IPS DF 4.7 (cell line): Measurements from ENCODE around the gene LITAFD.
A peak's percentile ranks its signal among the peaks of the same experiment; 100 is the strongest.
"Not testable (repeated sequence)": the region's sequence is repeated elsewhere in the genome, so short reads cannot be mapped to it uniquely, and the experiment has no call there.

Experiments used
- DNase-seq: peaks from one replicate; pipeline ENCODE4 v3.0.0-alpha.2; 2013; ENCODE audit warnings: low spot score; ENCODE audit errors: extremely low read depth

The LITAFD gene

DNA sequence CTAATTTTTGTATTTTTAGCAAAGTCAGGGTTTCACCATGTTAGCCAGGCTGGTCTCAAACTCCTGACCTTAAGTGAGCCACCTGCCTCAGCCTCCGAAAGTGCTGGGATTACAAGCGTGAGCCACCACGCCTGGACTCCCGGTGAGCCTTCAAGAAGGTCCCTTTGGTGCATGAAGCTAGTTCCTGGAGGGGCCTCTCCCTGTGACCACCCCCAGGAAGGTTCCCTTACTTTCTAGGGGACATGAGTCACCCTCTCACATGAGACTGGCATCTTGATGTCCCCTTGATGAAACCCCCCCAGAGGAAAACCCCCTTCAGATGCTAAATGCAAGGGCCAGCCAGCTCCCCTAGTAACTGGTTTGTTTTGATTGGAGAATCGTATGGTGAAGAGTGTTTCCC lies 26.2 kb upstream of the LITAFD start:
- no peak for DNase-seq

- DNase-seq: no peak
Measured at GRCh38 chr16:8858994-8859912, 22.9 kb upstream of the LITAFD start.

- no peak for DNase-seq
Measured at GRCh38 chr16:8859913-8860881, 22.0 kb upstream of the LITAFD start.

- no peak for DNase-seq
Measured at GRCh38 chr16:8861563-8862308, 20.4 kb upstream of the LITAFD start.

GRCh38 chr16:8862309-8863130 lies 19.6 kb upstream of the LITAFD start:
- no peak for DNase-seq

DNA sequence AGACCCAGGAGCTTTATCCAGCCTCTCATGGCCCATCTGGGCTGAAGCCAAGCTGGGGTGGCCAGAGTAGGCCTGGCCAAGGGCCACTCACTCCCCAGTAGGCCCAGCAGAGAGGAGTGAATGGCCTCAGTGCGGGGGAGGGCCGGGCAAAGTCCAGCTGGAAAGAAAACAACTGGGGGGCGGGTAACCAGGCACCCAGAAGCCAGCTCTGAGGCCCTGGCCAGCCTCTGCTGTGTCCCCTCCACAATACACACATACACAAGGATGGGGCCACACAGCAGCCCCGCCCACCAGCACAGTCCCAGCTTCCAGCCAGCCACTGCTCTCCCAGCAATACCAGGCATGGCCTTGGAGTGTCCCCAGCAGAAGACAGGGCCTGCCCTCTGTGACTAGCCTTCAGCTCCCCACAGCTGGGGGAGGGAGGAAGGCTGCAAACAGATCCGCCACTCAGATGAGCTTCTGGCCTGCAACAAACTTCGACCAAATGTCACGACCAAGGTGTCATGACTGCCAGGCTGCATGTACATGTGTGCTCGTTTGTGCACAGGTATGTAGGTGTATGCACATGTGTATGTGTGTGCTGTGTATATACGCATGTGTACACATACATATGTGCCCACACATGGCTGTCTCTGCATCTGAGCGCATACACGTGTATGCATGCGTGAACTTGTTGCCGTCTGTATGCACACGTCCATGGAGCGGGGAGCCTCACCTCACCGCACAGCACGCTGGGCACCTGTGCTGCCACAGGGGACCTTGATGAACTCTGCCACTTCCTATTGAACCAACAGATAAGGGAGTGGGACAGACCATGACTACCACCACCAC lies 18.3 kb upstream of the LITAFD start:
- DNase-seq: no peak

- no peak for DNase-seq
Measured at GRCh38 chr16:8864480-8865110, 17.6 kb upstream of the LITAFD start.

- no peak for DNase-seq
Measured at GRCh38 chr16:8865145-8865882, 16.8 kb upstream of the LITAFD start.

DNA sequence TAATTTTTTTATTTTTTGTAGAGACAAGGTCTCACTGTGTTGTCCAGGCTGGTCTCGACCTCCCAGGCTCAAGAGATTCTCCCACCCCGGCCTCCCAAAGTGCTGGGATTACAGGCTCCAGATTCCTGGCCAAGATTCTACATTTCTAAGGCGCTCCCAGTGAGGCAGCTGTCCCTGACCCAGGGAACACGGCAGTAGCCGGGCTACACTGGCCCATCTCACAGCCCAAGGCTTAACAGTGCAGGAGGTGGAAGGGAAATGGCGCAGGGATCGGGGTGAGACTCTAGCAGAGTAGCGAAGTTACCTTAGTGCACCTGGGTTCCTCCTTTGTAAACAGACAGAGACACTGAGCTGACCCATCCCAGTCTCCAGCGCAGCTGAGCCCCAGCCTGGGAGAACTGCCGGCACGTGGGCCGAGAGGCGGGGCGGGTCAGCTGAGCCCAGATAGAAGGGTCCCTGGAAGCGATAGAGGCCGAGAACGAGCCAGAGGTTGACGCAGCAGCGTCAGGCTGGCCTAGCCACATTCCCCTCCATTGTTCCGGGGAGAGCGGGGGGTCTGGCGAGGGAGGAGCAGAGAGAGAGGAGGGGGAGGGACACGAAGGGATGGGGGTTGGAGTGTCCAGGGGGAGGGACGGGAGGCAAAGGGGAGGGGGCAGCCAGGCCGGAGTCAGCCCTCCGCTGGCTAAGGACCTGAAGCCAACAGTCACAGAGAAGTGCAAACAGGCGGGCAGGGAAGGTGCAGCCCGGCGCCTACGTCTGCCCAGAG lies 15.8 kb upstream of the LITAFD start:
- peak; percentile 87 for DNase-seq

- DNase-seq: no peak
Measured at GRCh38 chr16:8866884-8867215, 15.3 kb upstream of the LITAFD start.

DNA sequence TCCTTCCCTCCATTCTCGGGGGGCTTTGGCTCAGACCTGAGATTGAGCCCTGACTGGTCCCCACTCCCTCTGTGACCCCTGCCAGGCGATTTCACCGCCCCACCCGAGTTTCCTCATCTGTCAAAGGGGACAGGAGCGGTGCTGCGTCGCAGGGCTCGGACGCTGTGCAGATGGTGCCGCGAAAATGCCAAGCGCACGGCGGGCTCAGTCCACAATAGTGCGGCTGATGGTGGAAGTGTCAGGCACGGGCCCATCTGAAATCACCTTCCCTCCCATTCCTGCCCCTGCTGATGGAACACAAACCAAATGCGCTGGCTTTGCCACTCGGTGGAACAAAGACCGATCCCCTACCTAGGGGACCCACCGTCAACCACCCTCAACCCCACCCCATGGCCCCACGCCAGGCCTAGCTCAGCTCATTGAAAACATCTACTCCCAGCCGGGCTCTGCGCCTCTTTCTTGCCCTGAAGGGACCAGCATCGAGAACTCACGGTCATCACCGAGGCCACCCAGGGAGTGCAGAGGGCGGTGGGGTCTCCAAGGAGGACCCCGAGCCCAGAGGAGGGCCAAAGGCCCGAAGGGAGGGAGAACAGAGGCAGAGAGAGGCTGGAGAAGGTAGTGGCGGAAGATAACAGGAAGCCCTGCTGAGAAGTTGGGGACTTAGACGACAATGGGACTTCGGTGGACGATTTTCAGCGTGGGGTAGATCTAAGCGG lies 14.8 kb upstream of the LITAFD start:
- no peak for DNase-seq

- no peak for DNase-seq
Measured at GRCh38 chr16:8867932-8868415, 14.2 kb upstream of the LITAFD start.

GRCh38 chr16:8868416-8869211 lies 13.5 kb upstream of the LITAFD start, which contains the start of gene CARHSP1:
TSS of gene CARHSP1 (minus strand) at chr16:8869006. CDS start at chr16:8859328, 9,678 bp downstream.
- DNase-seq: no peak

DNA sequence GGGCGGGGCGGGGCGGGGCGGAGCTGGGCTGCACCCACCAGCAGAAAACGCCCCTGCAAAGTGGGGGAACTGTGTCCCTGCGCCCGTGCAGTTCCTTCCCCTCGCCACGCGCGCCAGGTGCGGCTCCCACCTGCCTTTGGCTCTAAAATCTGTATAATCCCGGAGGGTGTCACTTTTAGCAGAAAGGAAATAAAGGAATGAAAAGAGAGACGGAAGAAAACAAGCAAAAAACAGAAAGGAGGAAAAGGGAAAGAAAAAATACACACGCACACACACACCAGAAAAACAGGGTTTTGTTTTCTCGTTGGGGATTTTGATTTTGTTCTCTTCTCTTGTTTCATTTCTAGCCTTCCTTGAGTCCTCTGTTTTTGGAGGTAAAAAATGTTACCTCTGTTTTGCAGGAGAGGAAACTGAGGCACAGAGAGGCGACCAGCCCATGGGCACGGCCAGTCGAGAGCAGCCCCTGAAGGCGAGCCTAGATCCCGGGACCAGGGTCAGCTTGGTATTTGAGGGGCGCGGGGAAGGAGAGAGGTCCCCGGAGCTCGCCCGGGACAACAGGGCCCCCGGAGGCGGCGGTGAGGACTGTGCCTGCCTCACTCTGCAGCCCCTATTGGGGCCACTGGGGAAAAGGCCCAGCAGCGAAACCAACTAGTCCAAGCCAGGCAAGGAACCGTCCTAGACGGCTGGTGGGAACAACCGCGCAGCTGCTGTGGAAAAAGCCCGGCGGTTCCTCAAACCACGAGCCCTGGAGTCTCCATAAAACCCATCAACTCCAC lies 12.8 kb upstream of the LITAFD start:
- no peak for DNase-seq

DNA sequence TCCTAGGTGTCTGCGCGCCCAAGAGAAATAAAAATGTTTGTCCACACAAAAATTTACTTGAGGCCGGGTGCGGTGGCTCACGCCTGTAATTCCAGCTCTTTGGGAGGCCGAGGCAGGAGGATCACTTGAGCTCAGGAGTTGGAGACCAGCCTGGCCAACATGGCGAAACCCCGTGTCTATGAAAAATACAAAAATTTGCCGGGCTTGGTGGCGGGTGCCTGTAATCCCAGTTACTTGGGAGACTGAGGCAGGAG lies 12.2 kb upstream of the LITAFD start:
- not testable (repeated sequence) for DNase-seq

- DNase-seq: no peak
Measured at GRCh38 chr16:8872071-8872470, 10.1 kb upstream of the LITAFD start.
